Measurements from ENCODE around the gene HTRA3. TPM values are rescaled to one million over a fixed set of nuclear protein-coding genes. Genes with fewer than 3 reads are reported as not detected.

HTRA3 gene
- total RNA-seq, 2 donors from 2014 or later = not detected

- DNase-seq (no peak), ATAC-seq (replicated peaks in 1 of 2) (no peak)
- Mint-ChIP-seq H3K27ac (no peak overlapping the region), H3K9me3 (no peaks in the 10 kb centered on the region), H3K27me3 (ENCODE audit: low read depth) (peaks cover 8% of the 10 kb centered on the region), H3K4me3 (no peak overlapping the region), H3K4me1 (ENCODE audit: low read depth) (no peaks in the 10 kb centered on the region), H3K36me3 (ENCODE audit: insufficient read depth in 2 of 2) (peaks cover 0 to 2% of the 10 kb centered on the region in 2 donors)
These were observed 86.5 kb downstream of the HTRA3 start for GRCh38 chr4:8355864-8356565.

Other genes with a start within 250 kb of the HTRA3 start
- under 1 TPM; 0.34 to 0.60 TPM for gene ABLIM2, start 110.9 kb upstream of the HTRA3 start, total RNA-seq
- gene SH3TC1, start 70.5 kb upstream of the HTRA3 start, total RNA-seq = 10 to 100 TPM; 15.2 to 39.0 TPM
- gene ACOX3, start 171.0 kb downstream of the HTRA3 start, total RNA-seq = 10 to 100 TPM; 22.2 to 31.2 TPM
- 10 to 100 TPM; 26.7 TPM for gene TRMT44, start 171.0 kb downstream of the HTRA3 start, total RNA-seq